GM23338 (cell line): ENCODE results near the gene RRBP1. TPM values are rescaled to one million over a fixed set of nuclear protein-coding genes. Genes with fewer than 3 reads are reported as not detected.

Experiments
- ATAC-seq: fragments of 200-7000 bp; cut with Tn5 transposase; 3 replicates; pipeline ENCODE4 v1.9.1; 2020
- DNase-seq: peaks from one replicate; pipeline ENCODE4 v3.0.0-alpha.2; 2015; ENCODE audit warnings: low spot score
- H2AFZ ChIP-seq: fragments of 200-600 bp; sonication (generic); 2 replicates; pipeline ENCODE4 v1.8.0; 2016; ENCODE audit warnings: antibody characterized with exemption, mild to moderate bottlenecking, moderate library complexity
- H3F3A ChIP-seq: fragments of 200-600 bp; sonication (generic); replicated peaks from 2 replicates; pipeline ENCODE4 v1.8.0; 2017; ENCODE audit warnings: antibody characterized with exemption, mixed run types, low read depth
- H3K27ac ChIP-seq: fragments of 200-600 bp; sonication (generic); 2 replicates; pipeline ENCODE4 v1.6.1; 2016; ENCODE audit warnings: low read depth
- H3K27me3 ChIP-seq: fragments of 200-600 bp; sonication (generic); 2 replicates; pipeline ENCODE4 v1.8.0; 2016; ENCODE audit warnings: mild to moderate bottlenecking, mixed run types, moderate library complexity; ENCODE audit not compliant: insufficient read depth
- H3K36me3 ChIP-seq: fragments of 200-600 bp; sonication (generic); 2 replicates; pipeline ENCODE4 v1.8.0; 2016; ENCODE audit warnings: mild to moderate bottlenecking; ENCODE audit not compliant: insufficient read depth
- H3K4me1 ChIP-seq: fragments of 200-600 bp; sonication (generic); 2 replicates; pipeline ENCODE4 v1.8.0; 2016; ENCODE audit warnings: mild to moderate bottlenecking, moderate library complexity; ENCODE audit not compliant: insufficient read depth
- H3K4me2 ChIP-seq: fragments of 200-600 bp; sonication (generic); 2 replicates; pipeline ENCODE4 v1.7.1; 2017; ENCODE audit warnings: mixed run types
- H3K4me3 ChIP-seq: fragments of 200-600 bp; sonication (generic); 2 replicates; pipeline ENCODE4 v1.6.1; 2016; ENCODE audit warnings: mixed run types
- H3K79me2 ChIP-seq: fragments of 200-600 bp; sonication (generic); replicated peaks from 2 replicates; pipeline ENCODE4 v1.8.0; 2017; ENCODE audit warnings: mild to moderate bottlenecking; ENCODE audit not compliant: insufficient read depth
- H3K9me2 ChIP-seq: fragments of 200-600 bp; sonication (generic); 2 replicates; pipeline ENCODE4 v1.8.0; 2017; ENCODE audit not compliant: insufficient read depth
- H4K20me1 ChIP-seq: fragments of 200-600 bp; sonication (generic); replicated peaks from 2 replicates; pipeline ENCODE4 v1.8.0; 2017; ENCODE audit warnings: mild to moderate bottlenecking; ENCODE audit not compliant: insufficient read depth
- H3K27ac Mint-ChIP-seq: 2 replicates; pipeline ENCODE4 v1.8.0; 2020; ENCODE audit warnings: inconsistent platforms, mild to moderate bottlenecking, moderate library complexity, mixed read lengths
- H3K27me3 Mint-ChIP-seq: 3 replicates; pipeline ENCODE4 v1.8.0; 2022; ENCODE audit warnings: low read depth, mild to moderate bottlenecking, moderate library complexity, mixed read lengths, inconsistent platforms; ENCODE audit not compliant: insufficient read depth, poor library complexity
- H3K36me3 Mint-ChIP-seq: 3 replicates; pipeline ENCODE4 v1.8.0; 2021; ENCODE audit warnings: low read depth, mild to moderate bottlenecking, inconsistent platforms, moderate library complexity, mixed read lengths
- H3K4me1 Mint-ChIP-seq: 3 replicates; pipeline ENCODE4 v1.8.0; 2020; ENCODE audit warnings: mild to moderate bottlenecking, inconsistent platforms, mixed read lengths
- H3K4me3 Mint-ChIP-seq: 3 replicates; pipeline ENCODE4 v1.8.0; 2021; ENCODE audit warnings: moderate library complexity, mild to moderate bottlenecking, inconsistent platforms, mixed read lengths
- H3K9me3 Mint-ChIP-seq: 3 replicates; pipeline ENCODE4 v1.8.0; 2020; ENCODE audit warnings: moderate library complexity, mild to moderate bottlenecking, inconsistent platforms, mixed read lengths
- CREB1 ChIP-seq: fragments of 250-450 bp; sonication (Bioruptor Pico); IDR thresholded peaks from 2 replicates; pipeline ENCODE4 v1.5.0; 2020; ENCODE audit warnings: low read depth, mild to moderate bottlenecking, moderate library complexity
- ETS1 ChIP-seq: IDR thresholded peaks from 2 replicates; pipeline ENCODE4 v1.6.1; 2016; ENCODE audit warnings: antibody characterized with exemption
- EZH2 ChIP-seq: fragments of 200-600 bp; sonication (generic); IDR thresholded peaks from one replicate; pipeline ENCODE4 v1.8.0; 2017; ENCODE audit warnings: antibody characterized with exemption, mild to moderate bottlenecking, low read depth; ENCODE audit not compliant: unreplicated experiment
- EZH2phosphoT487 ChIP-seq: fragments of 200-600 bp; sonication (generic); IDR thresholded peaks from one replicate; pipeline ENCODE4 v1.8.1; 2018; ENCODE audit warnings: antibody characterized with exemption; ENCODE audit not compliant: unreplicated experiment
- JUNB ChIP-seq: IDR thresholded peaks from one replicate; pipeline ENCODE4 v1.6.1; 2016; ENCODE audit warnings: antibody characterized with exemption; ENCODE audit not compliant: unreplicated experiment
- NANOG ChIP-seq: IDR thresholded peaks from 2 replicates; pipeline ENCODE4 v1.6.1; 2016; ENCODE audit warnings: antibody characterized with exemption, borderline replicate concordance
- POLR2AphosphoS5 ChIP-seq: IDR thresholded peaks from 2 replicates; pipeline ENCODE4 v1.6.1; 2016; ENCODE audit warnings: antibody characterized with exemption, low read depth
- STAT1 ChIP-seq: IDR thresholded peaks from one replicate; pipeline ENCODE4 v1.6.1; 2016; ENCODE audit warnings: antibody characterized with exemption; ENCODE audit not compliant: unreplicated experiment
- ZNF331 ChIP-seq: fragments of 250-450 bp; sonication (Bioruptor Pico); IDR thresholded peaks from 2 replicates; pipeline ENCODE4 v1.5.0; 2020; ENCODE audit warnings: low read depth, mild to moderate bottlenecking, moderate library complexity
- polyA plus RNA-seq: library from polyadenylated mRNA; unstranded; fragments of >200 nt; fragmentation: Nextera tagmentation; extraction: Ambion mirVana; gene quantifications from 2 replicates; pipeline ENCODE4 v1.2.1, GENCODE V29; 2016
- total RNA-seq: library from RNA; depleted of rRNA; stranded (reverse); fragments of >200 nt; shearing (Covaris generic); gene quantifications from 2 replicates; pipeline ENCODE4 v1.2.3, GENCODE V29; 2014
- TF ChIP-seq, protein P1 (sequence below), 2 experiments: fragments of 200-600 bp in 1 of 2; sonication (generic) in 1 of 2; conservative IDR thresholded peaks; 2 replicates each; pipeline versions ENCODE4 v1.5.1 to v1.6.1; 2016 to 2017; ENCODE audit warnings: antibody characterized with exemption in 2 of 2, low read depth in 2 of 2, mild to moderate bottlenecking in 2 of 2, moderate library complexity in 1 of 2
- TF ChIP-seq, protein P2 (sequence below): IDR thresholded peaks from one replicate; pipeline ENCODE4 v1.6.1; 2018; ENCODE audit warnings: antibody characterized with exemption; ENCODE audit not compliant: unreplicated experiment

Gene RRBP1
- total and polyA plus RNA-seq, 2 experiments from 2014 or later, result 105 to 113 TPM

- TF ChIP-seq CREB1 (CRISPR knock-in tag) (no peak), POLR2AphosphoS5 (no peak), ETS1 (no peak), NANOG (no peak)
- TF ChIP-seq, protein P1, sequence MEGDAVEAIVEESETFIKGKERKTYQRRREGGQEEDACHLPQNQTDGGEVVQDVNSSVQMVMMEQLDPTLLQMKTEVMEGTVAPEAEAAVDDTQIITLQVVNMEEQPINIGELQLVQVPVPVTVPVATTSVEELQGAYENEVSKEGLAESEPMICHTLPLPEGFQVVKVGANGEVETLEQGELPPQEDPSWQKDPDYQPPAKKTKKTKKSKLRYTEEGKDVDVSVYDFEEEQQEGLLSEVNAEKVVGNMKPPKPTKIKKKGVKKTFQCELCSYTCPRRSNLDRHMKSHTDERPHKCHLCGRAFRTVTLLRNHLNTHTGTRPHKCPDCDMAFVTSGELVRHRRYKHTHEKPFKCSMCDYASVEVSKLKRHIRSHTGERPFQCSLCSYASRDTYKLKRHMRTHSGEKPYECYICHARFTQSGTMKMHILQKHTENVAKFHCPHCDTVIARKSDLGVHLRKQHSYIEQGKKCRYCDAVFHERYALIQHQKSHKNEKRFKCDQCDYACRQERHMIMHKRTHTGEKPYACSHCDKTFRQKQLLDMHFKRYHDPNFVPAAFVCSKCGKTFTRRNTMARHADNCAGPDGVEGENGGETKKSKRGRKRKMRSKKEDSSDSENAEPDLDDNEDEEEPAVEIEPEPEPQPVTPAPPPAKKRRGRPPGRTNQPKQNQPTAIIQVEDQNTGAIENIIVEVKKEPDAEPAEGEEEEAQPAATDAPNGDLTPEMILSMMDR (conservative IDR thresholded peaks at IDR 0.05; ENCODE audit: low read depth in 2 of 2), result no peak
Measured at GRCh38 chr20:17697171-17697570, 15.1 kb upstream of the RRBP1 start (continued).

DNA sequence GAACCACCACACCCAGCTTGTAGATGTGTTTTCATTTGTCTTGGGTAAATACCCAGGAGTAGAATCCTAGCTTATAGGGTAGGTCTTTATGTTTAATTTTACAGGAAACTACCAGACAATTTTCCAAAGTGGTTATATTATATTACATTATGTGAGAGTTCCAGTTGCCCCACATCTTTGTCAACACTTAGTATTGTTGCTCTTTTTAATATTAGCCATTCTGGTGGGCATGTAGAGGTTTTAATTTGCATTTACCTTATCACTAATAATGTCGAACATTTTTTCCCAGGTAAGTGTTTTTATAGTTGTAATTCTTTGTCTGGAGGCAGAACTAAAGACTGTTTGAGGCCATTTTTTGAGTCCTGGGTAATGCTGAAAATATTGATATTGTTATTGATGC, 14.2 kb upstream of the RRBP1 start:
- Histone ChIP-seq H3F3A (no peaks in the 10 kb centered on the region), H3K4me1 (peaks cover 5% of the 10 kb centered on the region), H3K4me2 (no peak overlapping the region), H3K27me3 (no peaks in the 10 kb centered on the region), H3K4me3 (no peak overlapping the region), H3K27ac (no peak overlapping the region), H4K20me1 (no peaks in the 10 kb centered on the region), H2AFZ (no peak overlapping the region), H3K36me3 (no peaks in the 10 kb centered on the region), H3K9me2 (no peaks in the 10 kb centered on the region; the same call in 1 of the 2 replicates), H3K79me2 (no peaks in the 10 kb centered on the region)
- Mint-ChIP-seq H3K27ac (no peak overlapping the region), H3K27me3 (peaks cover 7% of the 10 kb centered on the region), H3K4me1 (peaks cover 8% of the 10 kb centered on the region), H3K9me3 (peaks cover 1% of the 10 kb centered on the region; the same call in 2 of the 3 replicates), H3K4me3 (no peak overlapping the region), H3K36me3 (no peaks in the 10 kb centered on the region)
- DNase-seq, result no peak
- no peak for ATAC-seq
- no peak for TF ChIP-seq ETS1
- TF ChIP-seq ZNF331, result no peak
- TF ChIP-seq JUNB, result no peak
- no peak for TF ChIP-seq EZH2
- no peak for TF ChIP-seq EZH2phosphoT487
- TF ChIP-seq STAT1, result no peak
- TF ChIP-seq POLR2AphosphoS5, result no peak
- no peak for TF ChIP-seq CREB1 (CRISPR knock-in tag)
- TF ChIP-seq, protein P2, sequence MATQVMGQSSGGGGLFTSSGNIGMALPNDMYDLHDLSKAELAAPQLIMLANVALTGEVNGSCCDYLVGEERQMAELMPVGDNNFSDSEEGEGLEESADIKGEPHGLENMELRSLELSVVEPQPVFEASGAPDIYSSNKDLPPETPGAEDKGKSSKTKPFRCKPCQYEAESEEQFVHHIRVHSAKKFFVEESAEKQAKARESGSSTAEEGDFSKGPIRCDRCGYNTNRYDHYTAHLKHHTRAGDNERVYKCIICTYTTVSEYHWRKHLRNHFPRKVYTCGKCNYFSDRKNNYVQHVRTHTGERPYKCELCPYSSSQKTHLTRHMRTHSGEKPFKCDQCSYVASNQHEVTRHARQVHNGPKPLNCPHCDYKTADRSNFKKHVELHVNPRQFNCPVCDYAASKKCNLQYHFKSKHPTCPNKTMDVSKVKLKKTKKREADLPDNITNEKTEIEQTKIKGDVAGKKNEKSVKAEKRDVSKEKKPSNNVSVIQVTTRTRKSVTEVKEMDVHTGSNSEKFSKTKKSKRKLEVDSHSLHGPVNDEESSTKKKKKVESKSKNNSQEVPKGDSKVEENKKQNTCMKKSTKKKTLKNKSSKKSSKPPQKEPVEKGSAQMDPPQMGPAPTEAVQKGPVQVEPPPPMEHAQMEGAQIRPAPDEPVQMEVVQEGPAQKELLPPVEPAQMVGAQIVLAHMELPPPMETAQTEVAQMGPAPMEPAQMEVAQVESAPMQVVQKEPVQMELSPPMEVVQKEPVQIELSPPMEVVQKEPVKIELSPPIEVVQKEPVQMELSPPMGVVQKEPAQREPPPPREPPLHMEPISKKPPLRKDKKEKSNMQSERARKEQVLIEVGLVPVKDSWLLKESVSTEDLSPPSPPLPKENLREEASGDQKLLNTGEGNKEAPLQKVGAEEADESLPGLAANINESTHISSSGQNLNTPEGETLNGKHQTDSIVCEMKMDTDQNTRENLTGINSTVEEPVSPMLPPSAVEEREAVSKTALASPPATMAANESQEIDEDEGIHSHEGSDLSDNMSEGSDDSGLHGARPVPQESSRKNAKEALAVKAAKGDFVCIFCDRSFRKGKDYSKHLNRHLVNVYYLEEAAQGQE, result no peak
